Body of pancreas (tissue), 4 donors: ENCODE results near the gene PGS1. TPM values are rescaled to one million over a fixed set of nuclear protein-coding genes. Genes with fewer than 3 reads are reported as not detected.

ENCODE experiments used
- ATAC-seq: fragments of 150-250 bp; one replicate; pipeline ENCODE4 v1.9.1; 2016
- DNase-seq, 4 donors: peaks; one replicate each; pipeline ENCODE4 v3.0.0-alpha.2; 2019
- H3K27ac ChIP-seq, 4 donors: fragments of 200-600 bp; sonication (generic); 1 replicate in 3 of 4; 2 replicates in 1 of 4; pipeline versions ENCODE4 v1.5.1 to v1.6.1; 2016 to 2019; ENCODE audit warnings: mild to moderate bottlenecking in 1 of 4, mixed read lengths in 1 of 4, moderate library complexity in 1 of 4
- H3K27me3 ChIP-seq, 2 donors: fragments of 200-600 bp; sonication (generic); one replicate each; pipeline ENCODE4 v1.6.0; 2016; ENCODE audit warnings: mild to moderate bottlenecking in 1 of 2
- H3K36me3 ChIP-seq, 2 donors: fragments of 200-600 bp; sonication (generic); replicated peaks in 1 of 2; 2 replicates each; pipeline ENCODE4 v1.5.1; 2016; ENCODE audit warnings: low read depth in 2 of 2; ENCODE audit not compliant: insufficient read depth in 1 of 2
- H3K4me1 ChIP-seq: fragments of 200-600 bp; sonication (generic); one replicate; pipeline ENCODE4 v1.6.0; 2016
- H3K4me3 ChIP-seq, 2 donors: fragments of 200-600 bp; sonication (generic); 1 replicate in 1 of 2; 2 replicates in 1 of 2; pipeline ENCODE4 v1.5.1; 2016 to 2019
- H3K9me3 ChIP-seq, 3 donors: fragments of 200-600 bp; sonication (generic); 1 replicate in 2 of 3; 2 replicates in 1 of 3; pipeline ENCODE4 v1.5.1; 2016
- POLR2A ChIP-seq, 3 donors: fragments of 450-650 bp; IDR thresholded peaks; one replicate each; pipeline ENCODE4 v1.6.1; 2016; ENCODE audit warnings: antibody characterized with exemption in 3 of 3, mild to moderate bottlenecking in 2 of 3
- WGBS, 2 donors: methylation state at CpG; one replicate each; pipeline ENCODE4 v1.1.5; 2017; 5-methylcytosine and 5-hydroxymethylcytosine counted together
- intact Hi-C: fragments of 100-400 bp; cut with DNase I; formaldehyde crosslinking; loops from one replicate; pipeline ENCODE4 v1.15.1; 2023
- total RNA-seq, 2 donors: library from RNA; depleted of rRNA; stranded (reverse); fragments of >200 nt; gene quantifications; one replicate each; pipeline ENCODE4 v1.1.0, GENCODE V29; 2016
- TF ChIP-seq, protein P1 (sequence below), 7 experiments: fragments of 450-650 bp in 4 of 7; fragments of 200-600 bp in 3 of 7; sonication (generic) in 3 of 7; IDR thresholded peaks; one replicate each; pipeline ENCODE4 v1.5.1; 2016 to 2019; ENCODE audit warnings: antibody characterized with exemption in 7 of 7

The PGS1 gene
- total RNA-seq, 2 donors from 2014 or later = 17.1 to 30.4 TPM

DNA sequence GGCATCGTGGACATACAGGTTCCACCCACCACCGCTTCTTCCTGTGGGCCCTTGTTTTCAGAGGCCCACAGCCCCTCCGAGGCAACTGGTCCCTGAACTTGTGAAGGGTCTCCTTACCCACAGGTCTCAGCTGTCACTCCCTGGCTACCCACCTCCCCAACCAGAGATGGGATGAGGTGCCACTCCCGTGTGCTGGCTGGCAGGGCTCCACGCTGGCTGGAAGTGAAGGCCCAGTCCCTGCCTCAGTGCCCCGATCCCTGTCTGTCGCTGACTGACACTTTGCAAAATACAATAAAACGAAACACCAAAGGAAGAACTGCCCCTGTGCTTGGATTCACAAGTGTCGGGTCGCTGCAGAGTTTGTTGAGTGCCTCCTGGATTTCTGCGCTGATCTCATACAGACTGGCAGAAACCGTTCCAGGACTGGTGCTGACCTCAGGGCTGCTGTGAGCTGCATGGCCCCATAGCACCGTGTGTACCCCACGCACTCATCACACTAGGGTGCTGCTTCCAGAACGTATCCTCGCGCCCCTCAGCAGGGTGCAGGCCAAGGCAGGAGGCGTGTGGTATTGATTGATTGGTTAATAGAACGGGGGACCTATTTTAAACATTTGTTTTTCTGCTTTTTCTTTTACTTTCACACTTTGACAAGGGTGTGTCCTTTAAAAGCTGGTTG lies 57.0 kb downstream of the PGS1 start:
- ATAC-seq = no peak
- DNase-seq = no peak
- TF ChIP-seq POLR2A (IDR thresholded peaks at IDR 0.05) = no peak
- TF ChIP-seq, protein P1, sequence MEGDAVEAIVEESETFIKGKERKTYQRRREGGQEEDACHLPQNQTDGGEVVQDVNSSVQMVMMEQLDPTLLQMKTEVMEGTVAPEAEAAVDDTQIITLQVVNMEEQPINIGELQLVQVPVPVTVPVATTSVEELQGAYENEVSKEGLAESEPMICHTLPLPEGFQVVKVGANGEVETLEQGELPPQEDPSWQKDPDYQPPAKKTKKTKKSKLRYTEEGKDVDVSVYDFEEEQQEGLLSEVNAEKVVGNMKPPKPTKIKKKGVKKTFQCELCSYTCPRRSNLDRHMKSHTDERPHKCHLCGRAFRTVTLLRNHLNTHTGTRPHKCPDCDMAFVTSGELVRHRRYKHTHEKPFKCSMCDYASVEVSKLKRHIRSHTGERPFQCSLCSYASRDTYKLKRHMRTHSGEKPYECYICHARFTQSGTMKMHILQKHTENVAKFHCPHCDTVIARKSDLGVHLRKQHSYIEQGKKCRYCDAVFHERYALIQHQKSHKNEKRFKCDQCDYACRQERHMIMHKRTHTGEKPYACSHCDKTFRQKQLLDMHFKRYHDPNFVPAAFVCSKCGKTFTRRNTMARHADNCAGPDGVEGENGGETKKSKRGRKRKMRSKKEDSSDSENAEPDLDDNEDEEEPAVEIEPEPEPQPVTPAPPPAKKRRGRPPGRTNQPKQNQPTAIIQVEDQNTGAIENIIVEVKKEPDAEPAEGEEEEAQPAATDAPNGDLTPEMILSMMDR (IDR thresholded peaks at IDR 0.05) = no peak

DNA sequence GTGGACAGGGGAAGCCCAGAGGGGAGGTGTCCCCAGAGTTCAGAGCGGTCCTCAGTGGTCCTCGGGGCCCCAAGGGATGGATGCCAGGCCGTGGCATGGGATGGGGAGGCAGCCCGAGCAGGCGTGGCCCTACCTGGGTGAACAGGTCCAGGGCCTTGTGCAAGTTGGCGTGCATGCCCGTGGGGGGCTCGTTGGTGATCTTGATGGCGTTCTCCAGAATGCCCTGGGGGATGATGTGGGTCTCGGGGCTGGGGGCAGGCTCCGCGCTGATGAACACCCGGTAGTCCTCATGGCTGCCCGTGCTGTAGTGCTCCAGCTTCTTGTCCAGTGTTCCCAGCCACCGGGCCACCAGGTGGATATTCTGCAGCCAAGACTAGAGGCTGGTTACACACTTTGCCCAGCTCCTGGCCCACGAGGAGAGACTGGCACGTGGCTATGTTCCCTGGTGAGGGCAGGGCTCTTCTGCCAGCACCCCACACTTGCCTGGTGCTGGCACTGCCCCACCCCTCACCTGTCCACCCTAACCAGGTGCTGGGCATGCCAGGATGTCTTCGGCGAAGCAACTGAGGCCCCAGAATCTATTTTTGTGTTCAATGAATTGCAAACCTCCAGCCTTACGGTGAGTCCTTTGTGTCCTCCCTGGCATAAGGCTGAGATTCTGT lies 59.2 kb downstream of the PGS1 start:
- H3K4me3 ChIP-seq = no peak overlapping the region
- H3K27me3 ChIP-seq = no peaks in the 10 kb centered on the region
- intact Hi-C loops = no loop called here
- H3K36me3 ChIP-seq = no peaks in the 10 kb centered on the region
- no peak for TF ChIP-seq POLR2A (IDR thresholded peaks at IDR 0.05)
- TF ChIP-seq, protein P1 (IDR thresholded peaks at IDR 0.05) = no peak
- H3K27ac ChIP-seq = no peak overlapping the region
- no peaks in the 10 kb centered on the region for H3K4me1 ChIP-seq
- H3K9me3 ChIP-seq = no peaks in the 10 kb centered on the region
- 63 to 65% methylated on average over 3 to 19 of the region's 20 CpGs for WGBS, 2 donors
- DNase-seq = no peak
- ATAC-seq = no peak

More for the DNA sequence above, 57.0 kb downstream of the PGS1 start:
- Histone ChIP-seq H3K4me3 (no peak overlapping the region), H3K4me1 (no peaks in the 10 kb centered on the region), H3K27me3 (no peaks in the 10 kb centered on the region), H3K9me3 (no peaks in the 10 kb centered on the region), H3K36me3 (no peaks in the 10 kb centered on the region), H3K27ac (no peak overlapping the region)
- intact Hi-C loops = no loop called here
- WGBS, 2 donors = 57 to 62% methylated on average over 11 to 19 of the region's 19 CpGs

GRCh38 chr17:78438271-78438691 lies 59.8 kb downstream of the PGS1 start:
- H3K4me3 ChIP-seq = no peak overlapping the region

DNA sequence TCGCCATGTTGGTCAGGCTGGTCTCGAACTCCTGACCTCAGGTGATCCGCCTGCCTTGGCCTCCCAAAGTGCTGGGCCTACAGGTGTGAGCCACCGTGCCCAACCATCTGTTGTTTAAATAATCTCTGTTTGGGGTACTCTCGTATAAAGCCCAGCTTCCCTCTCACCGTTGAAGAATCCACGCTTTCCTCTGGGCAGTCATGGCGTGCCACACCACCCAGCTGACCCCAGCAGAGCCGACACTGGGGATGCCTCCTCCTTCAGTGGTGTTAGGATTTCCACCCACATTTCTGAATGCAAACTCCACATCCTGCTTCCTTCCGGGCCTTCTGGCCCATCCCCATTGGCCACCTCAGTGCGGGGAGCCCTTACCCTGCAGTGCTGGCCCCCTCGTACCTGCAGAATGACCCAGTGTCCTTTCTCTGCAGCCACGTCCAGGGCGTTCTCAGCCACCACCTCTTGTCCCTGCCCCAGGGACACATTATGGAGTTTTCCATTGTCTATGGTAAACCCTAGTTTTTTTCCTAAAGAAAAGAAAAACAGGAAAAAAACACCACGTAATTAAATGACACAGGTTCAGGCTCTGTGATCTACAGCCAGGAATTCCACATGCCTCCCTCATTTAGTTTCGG lies 60.4 kb downstream of the PGS1 start:
- 83 to 85% methylated on average over 16 of the region's 16 CpGs for WGBS, 2 donors
- intact Hi-C loops = no loop called here
- no peak overlapping the region for H3K4me3 ChIP-seq
- ATAC-seq (no peak), DNase-seq (no peak)
- H3K9me3 ChIP-seq = no peaks in the 10 kb centered on the region
- H3K36me3 ChIP-seq = no peaks in the 10 kb centered on the region
- no peaks in the 10 kb centered on the region for H3K27me3 ChIP-seq
- H3K27ac ChIP-seq = no peak overlapping the region
- TF ChIP-seq, protein P1 (IDR thresholded peaks at IDR 0.05) = no peak
- no peak for TF ChIP-seq POLR2A (IDR thresholded peaks at IDR 0.05)
- no peaks in the 10 kb centered on the region for H3K4me1 ChIP-seq

More at GRCh38 chr17:78438271-78438691, 59.8 kb downstream of the PGS1 start:
- TF ChIP-seq, protein P1 (IDR thresholded peaks at IDR 0.05) = no peak
- no peak for TF ChIP-seq POLR2A (IDR thresholded peaks at IDR 0.05)
- intact Hi-C loops = no loop called here
- no peaks in the 10 kb centered on the region for H3K4me1 ChIP-seq
- H3K36me3 ChIP-seq = no peaks in the 10 kb centered on the region
- H3K9me3 ChIP-seq = no peaks in the 10 kb centered on the region
- no peaks in the 10 kb centered on the region for H3K27me3 ChIP-seq
- H3K27ac ChIP-seq = no peak overlapping the region
- DNase-seq (no peak), ATAC-seq (no peak)
- WGBS, 2 donors = 84 to 90% methylated on average over 9 to 10 of the region's 10 CpGs
